A549 (cell line): ENCODE measurements around the gene KCNB1. TPM values are rescaled to one million over a fixed set of nuclear protein-coding genes. Genes with fewer than 3 reads are reported as not detected.

Source experiments
- ATAC-seq, 2 experiments: fragments of 200-7000 bp in 1 of 2; fragments of >200 bp in 1 of 2; cut with Nextera tagmentation in 1 of 2; cut with Tn5 transposase in 1 of 2; 3 replicates each; pipeline versions ENCODE4 v1.8.0 to v1.9.1; 2018 to 2020; ENCODE audit warnings: mild to moderate bottlenecking in 1 of 2, moderate library complexity in 1 of 2
- CTCF ChIA-PET: fragments of 300-600 bp; sonication (Branson Sonifier 250); formaldehyde crosslinking; extraction: SDS; loops from one replicate; lab custom pipeline; 2021; ENCODE audit warnings: antibody characterized with exemption, inconsistent platforms; lab: Yijun Ruan, JAX
- POLR2A ChIA-PET: fragments of 350-600 bp; formaldehyde crosslinking; extraction: SDS; loops from one replicate; lab custom pipeline; 2021; ENCODE audit warnings: antibody characterized with exemption, inconsistent platforms; lab: Yijun Ruan, JAX
- DNase-seq, 2 experiments: peaks; one replicate each; pipeline versions ENCODE4 v3.0.0 to v3.0.0-alpha.2; 2011 to 2016; ENCODE audit warnings: low read depth in 1 of 2, low spot score in 1 of 2
- FAIRE-seq: peaks from 2 replicates; lab custom pipeline; 2011; peaks lifted over from hg19 to GRCh38; lab: Jason Lieb, UNC
- H3K27ac ChIP-seq, 2 experiments: fragments of >200 bp; sonication (Bioruptor Twin); formaldehyde crosslinking; 3 replicates each; pipeline ENCODE4 v1.5.1; 2016 to 2017
- H3K4me1 ChIP-seq: fragments of >200 bp; sonication (Bioruptor Twin); formaldehyde crosslinking; 3 replicates; pipeline ENCODE4 v1.6.1; 2016
- H3K4me2 ChIP-seq: fragments of >200 bp; sonication (Bioruptor Twin); formaldehyde crosslinking; 3 replicates; pipeline ENCODE4 v1.6.1; 2016
- H3K4me3 ChIP-seq: fragments of >200 bp; sonication (Bioruptor Twin); formaldehyde crosslinking; 3 replicates; pipeline ENCODE4 v1.5.1; 2016
- H3K9me3 ChIP-seq: fragments of >200 bp; sonication (Bioruptor Twin); formaldehyde crosslinking; 3 replicates; pipeline ENCODE4 v1.6.1; 2016
- CHD2 ChIP-seq: fragments of 150-350 bp; IDR thresholded peaks from 2 replicates; pipeline ENCODE4 v1.6.1; 2014; ENCODE audit warnings: low read length; ENCODE audit not compliant: partially characterized antibody
- FOXS1 ChIP-seq: fragments of 250-450 bp; sonication (Bioruptor Pico); IDR thresholded peaks from 2 replicates; pipeline ENCODE4 v1.5.0; 2020; ENCODE audit warnings: mild to moderate bottlenecking, moderate library complexity
- GATA3 ChIP-seq: IDR thresholded peaks from 2 replicates; pipeline ENCODE4 v1.6.1; 2012; ENCODE audit warnings: borderline replicate concordance
- HDAC2 ChIP-seq: fragments of 200-600 bp; sonication (generic); IDR thresholded peaks from 2 replicates; pipeline ENCODE4 v1.6.1; 2016
- HOXA7 ChIP-seq: fragments of 250-450 bp; sonication (Bioruptor Pico); IDR thresholded peaks from 2 replicates; pipeline ENCODE4 v1.5.0; 2020; ENCODE audit warnings: mild to moderate bottlenecking, moderate library complexity
- HOXB13 ChIP-seq: fragments of 250-450 bp; sonication (Bioruptor Pico); IDR thresholded peaks from 2 replicates; pipeline ENCODE4 v1.5.0; 2020; ENCODE audit warnings: low read depth, mild to moderate bottlenecking, moderate library complexity
- HOXB5 ChIP-seq: fragments of 250-450 bp; sonication (Bioruptor Pico); IDR thresholded peaks from 2 replicates; pipeline ENCODE4 v1.5.0; 2020; ENCODE audit warnings: mild to moderate bottlenecking, moderate library complexity
- MAFK ChIP-seq: fragments of 450-650 bp; IDR thresholded peaks from 2 replicates; pipeline ENCODE4 v1.6.1; 2014; ENCODE audit not compliant: partially characterized antibody
- NFE2L2 ChIP-seq: fragments of 150-350 bp; conservative IDR thresholded peaks from 2 replicates; pipeline ENCODE4 v1.6.1; 2014; ENCODE audit warnings: low read length
- NR3C1 ChIP-seq: fragments of >200 bp; sonication (Bioruptor Twin); formaldehyde crosslinking; IDR thresholded peaks from 3 replicates; pipeline ENCODE4 v1.6.1; 2017
- PHF8 ChIP-seq: fragments of 200-600 bp; sonication (generic); IDR thresholded peaks from 2 replicates; pipeline ENCODE4 v1.6.1; 2016; ENCODE audit warnings: low read depth, mild to moderate bottlenecking, antibody characterized with exemption, moderate library complexity, borderline replicate concordance
- RNF2 ChIP-seq: fragments of 200-600 bp; sonication (generic); IDR thresholded peaks from 2 replicates; pipeline ENCODE4 v1.6.1; 2016; ENCODE audit warnings: low read depth, mild to moderate bottlenecking, antibody characterized with exemption, moderate library complexity, borderline replicate concordance
- SREBF2 ChIP-seq: fragments of 450-650 bp; IDR thresholded peaks from 2 replicates; pipeline ENCODE4 v1.6.1; 2014; ENCODE audit warnings: mild to moderate bottlenecking, moderate library complexity
- TFCP2L1 ChIP-seq: fragments of 250-450 bp; sonication (Bioruptor Pico); IDR thresholded peaks from 2 replicates; pipeline ENCODE4 v1.5.0; 2021; ENCODE audit warnings: mild to moderate bottlenecking
- TP53 ChIP-seq: fragments of 250-450 bp; sonication (Bioruptor Pico); IDR thresholded peaks from 2 replicates; pipeline ENCODE4 v1.5.0; 2021; ENCODE audit warnings: mild to moderate bottlenecking, moderate library complexity
- ZFP36 ChIP-seq: fragments of 450-650 bp; IDR thresholded peaks from 2 replicates; pipeline ENCODE4 v1.6.1; 2014; ENCODE audit warnings: borderline replicate concordance; ENCODE audit not compliant: partially characterized antibody
- ZSCAN20 ChIP-seq: fragments of 250-450 bp; sonication (Bioruptor Pico); IDR thresholded peaks from 2 replicates; pipeline ENCODE4 v1.8.0; 2022; ENCODE audit warnings: mild to moderate bottlenecking, moderate library complexity
- WGBS: methylation state at CpG from one replicate; pipeline ENCODE4 v1.1.6; 2017; ENCODE audit errors: missing lambda C conversion rate; 5-methylcytosine and 5-hydroxymethylcytosine counted together
- polyA plus RNA-seq, 4 experiments: library from polyadenylated mRNA; depleted of rRNA in 3 of 4; stranded (reverse); fragments of >200 nt; fragmentation: RNase III in 1 of 4; extraction: RNeasy Plus Mini Kit Qiagen cat#74134 plus additional on column Dnase treatment in 1 of 4; gene quantifications; 2 replicates in 3 of 4; 3 replicates in 1 of 4; pipeline ENCODE4 v1.2.3, GENCODE V29; 2011 to 2017
- TF ChIP-seq, protein P1 (sequence below): fragments of >200 bp; sonication (Bioruptor Twin); formaldehyde crosslinking; IDR thresholded peaks from 3 replicates; pipeline ENCODE4 v1.5.1; 2016
- TF ChIP-seq, protein P2 (sequence below): fragments of 200-600 bp; sonication (generic); IDR thresholded peaks from 2 replicates; pipeline ENCODE4 v1.6.1; 2016; ENCODE audit warnings: antibody characterized with exemption, mild to moderate bottlenecking, moderate library complexity
- TF ChIP-seq, protein P3 (sequence below): fragments of 250-450 bp; sonication (Bioruptor Pico); IDR thresholded peaks from 2 replicates; pipeline ENCODE4 v1.5.0; 2021; ENCODE audit warnings: mild to moderate bottlenecking, moderate library complexity, borderline replicate concordance

The KCNB1 gene
- polyA plus RNA-seq, 2 of the 4 experiments (the other 2 are of a cell fraction), result 0.12 to 0.28 TPM

DNA sequence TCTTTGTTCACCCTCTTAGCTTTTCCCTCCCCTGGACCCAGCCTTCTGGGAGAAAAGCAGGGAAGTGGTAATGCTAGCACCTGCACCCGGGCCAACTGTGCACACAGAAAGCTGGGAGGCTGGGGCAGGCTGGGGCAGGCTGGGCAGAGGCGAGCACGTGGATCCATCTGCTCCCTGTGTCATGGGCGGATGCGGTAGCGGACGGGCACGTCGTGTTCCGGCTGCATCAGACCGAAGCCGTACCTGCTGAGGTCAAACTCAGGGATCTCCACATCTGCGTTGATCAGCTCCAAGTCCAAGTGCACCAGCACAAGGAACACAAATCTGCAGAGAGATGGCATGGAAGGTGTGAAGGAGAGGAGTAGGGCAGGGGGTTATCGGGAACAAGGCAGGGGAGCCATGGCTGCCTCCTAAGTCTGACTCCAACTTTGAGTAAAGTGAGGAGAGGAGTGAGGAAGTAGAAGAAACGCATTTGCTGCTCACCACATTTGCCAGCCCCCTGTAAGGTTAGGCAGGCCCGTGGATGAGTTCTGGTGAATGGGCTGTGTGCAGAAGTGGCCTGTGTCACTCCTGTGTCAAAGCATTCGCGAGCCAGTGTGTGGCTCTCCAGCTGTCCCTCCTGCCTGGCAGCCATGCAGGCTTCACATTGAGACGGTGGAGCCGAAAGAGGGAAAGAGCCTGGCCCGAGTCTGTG is 25.4 kb upstream of the KCNB1 start:
- peak; percentile 22 to 52; a peak in 3 of 6 replicates for ATAC-seq
- no peak for DNase-seq
- WGBS, result 52% methylated on average over 19 of the region's 21 CpGs
- POLR2A ChIA-PET, result no interaction called here
- Histone ChIP-seq H3K4me2 (peak overlapping the region; percentile 56), H3K4me1 (peaks cover 12% of the 10 kb centered on the region; the same call in 1 of the 3 replicates), H3K9me3 (no peaks in the 10 kb centered on the region), H3K4me3 (no peak overlapping the region), H3K27ac (peak overlapping the region in 1 of 2 experiments; percentile 16; a peak in 1 of 6 replicates)
- TF ChIP-seq HOXA7 (CRISPR knock-in tag) (no peak), ZSCAN20 (CRISPR knock-in tag) (no peak), HDAC2 (no peak), NR3C1 (no peak), TP53 (CRISPR knock-in tag) (no peak), NFE2L2 (no peak), FOXS1 (CRISPR knock-in tag) (no peak), SREBF2 (no peak), TFCP2L1 (CRISPR knock-in tag) (no peak), ZFP36 (no peak), HOXB13 (CRISPR knock-in tag) (no peak), GATA3 (no peak), MAFK (no peak), CHD2 (no peak), RNF2 (no peak), PHF8 (no peak), HOXB5 (no peak)
- TF ChIP-seq, protein P1, sequence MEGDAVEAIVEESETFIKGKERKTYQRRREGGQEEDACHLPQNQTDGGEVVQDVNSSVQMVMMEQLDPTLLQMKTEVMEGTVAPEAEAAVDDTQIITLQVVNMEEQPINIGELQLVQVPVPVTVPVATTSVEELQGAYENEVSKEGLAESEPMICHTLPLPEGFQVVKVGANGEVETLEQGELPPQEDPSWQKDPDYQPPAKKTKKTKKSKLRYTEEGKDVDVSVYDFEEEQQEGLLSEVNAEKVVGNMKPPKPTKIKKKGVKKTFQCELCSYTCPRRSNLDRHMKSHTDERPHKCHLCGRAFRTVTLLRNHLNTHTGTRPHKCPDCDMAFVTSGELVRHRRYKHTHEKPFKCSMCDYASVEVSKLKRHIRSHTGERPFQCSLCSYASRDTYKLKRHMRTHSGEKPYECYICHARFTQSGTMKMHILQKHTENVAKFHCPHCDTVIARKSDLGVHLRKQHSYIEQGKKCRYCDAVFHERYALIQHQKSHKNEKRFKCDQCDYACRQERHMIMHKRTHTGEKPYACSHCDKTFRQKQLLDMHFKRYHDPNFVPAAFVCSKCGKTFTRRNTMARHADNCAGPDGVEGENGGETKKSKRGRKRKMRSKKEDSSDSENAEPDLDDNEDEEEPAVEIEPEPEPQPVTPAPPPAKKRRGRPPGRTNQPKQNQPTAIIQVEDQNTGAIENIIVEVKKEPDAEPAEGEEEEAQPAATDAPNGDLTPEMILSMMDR, result no peak
- TF ChIP-seq, protein P2, sequence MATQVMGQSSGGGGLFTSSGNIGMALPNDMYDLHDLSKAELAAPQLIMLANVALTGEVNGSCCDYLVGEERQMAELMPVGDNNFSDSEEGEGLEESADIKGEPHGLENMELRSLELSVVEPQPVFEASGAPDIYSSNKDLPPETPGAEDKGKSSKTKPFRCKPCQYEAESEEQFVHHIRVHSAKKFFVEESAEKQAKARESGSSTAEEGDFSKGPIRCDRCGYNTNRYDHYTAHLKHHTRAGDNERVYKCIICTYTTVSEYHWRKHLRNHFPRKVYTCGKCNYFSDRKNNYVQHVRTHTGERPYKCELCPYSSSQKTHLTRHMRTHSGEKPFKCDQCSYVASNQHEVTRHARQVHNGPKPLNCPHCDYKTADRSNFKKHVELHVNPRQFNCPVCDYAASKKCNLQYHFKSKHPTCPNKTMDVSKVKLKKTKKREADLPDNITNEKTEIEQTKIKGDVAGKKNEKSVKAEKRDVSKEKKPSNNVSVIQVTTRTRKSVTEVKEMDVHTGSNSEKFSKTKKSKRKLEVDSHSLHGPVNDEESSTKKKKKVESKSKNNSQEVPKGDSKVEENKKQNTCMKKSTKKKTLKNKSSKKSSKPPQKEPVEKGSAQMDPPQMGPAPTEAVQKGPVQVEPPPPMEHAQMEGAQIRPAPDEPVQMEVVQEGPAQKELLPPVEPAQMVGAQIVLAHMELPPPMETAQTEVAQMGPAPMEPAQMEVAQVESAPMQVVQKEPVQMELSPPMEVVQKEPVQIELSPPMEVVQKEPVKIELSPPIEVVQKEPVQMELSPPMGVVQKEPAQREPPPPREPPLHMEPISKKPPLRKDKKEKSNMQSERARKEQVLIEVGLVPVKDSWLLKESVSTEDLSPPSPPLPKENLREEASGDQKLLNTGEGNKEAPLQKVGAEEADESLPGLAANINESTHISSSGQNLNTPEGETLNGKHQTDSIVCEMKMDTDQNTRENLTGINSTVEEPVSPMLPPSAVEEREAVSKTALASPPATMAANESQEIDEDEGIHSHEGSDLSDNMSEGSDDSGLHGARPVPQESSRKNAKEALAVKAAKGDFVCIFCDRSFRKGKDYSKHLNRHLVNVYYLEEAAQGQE, result no peak
- TF ChIP-seq, protein P3, sequence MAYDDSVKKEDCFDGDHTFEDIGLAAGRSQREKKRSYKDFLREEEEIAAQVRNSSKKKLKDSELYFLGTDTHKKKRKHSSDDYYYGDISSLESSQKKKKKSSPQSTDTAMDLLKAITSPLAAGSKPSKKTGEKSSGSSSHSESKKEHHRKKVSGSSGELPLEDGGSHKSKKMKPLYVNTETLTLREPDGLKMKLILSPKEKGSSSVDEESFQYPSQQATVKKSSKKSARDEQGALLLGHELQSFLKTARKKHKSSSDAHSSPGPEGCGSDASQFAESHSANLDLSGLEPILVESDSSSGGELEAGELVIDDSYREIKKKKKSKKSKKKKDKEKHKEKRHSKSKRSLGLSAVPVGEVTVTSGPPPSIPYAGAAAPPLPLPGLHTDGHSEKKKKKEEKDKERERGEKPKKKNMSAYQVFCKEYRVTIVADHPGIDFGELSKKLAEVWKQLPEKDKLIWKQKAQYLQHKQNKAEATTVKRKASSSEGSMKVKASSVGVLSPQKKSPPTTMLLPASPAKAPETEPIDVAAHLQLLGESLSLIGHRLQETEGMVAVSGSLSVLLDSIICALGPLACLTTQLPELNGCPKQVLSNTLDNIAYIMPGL (CRISPR knock-in tag), result no peak
- FAIRE-seq, result no peak
- CTCF ChIA-PET, result interaction anchor here (0.6 to 17.6 kb wide), 33 partner anchors 10 to 441 kb away, joined by 3 to 219 read pairs (median 4); partner anchors contain the start of gene KCNB1
